Astrocyte (in vitro differentiated cells and primary cell): Measurements from ENCODE around the gene UVSSA.

Experiments used
- EZH2 ChIP-seq: IDR thresholded peaks from 2 replicates; pipeline ENCODE4 v1.6.1; 2012; ENCODE audit warnings: mild to moderate bottlenecking, low read length, inconsistent platforms; ENCODE audit not compliant: insufficient read depth
- TF ChIP-seq, protein P1 (sequence below): IDR thresholded peaks from 2 replicates; pipeline ENCODE4 v1.5.1; 2011; ENCODE audit warnings: low read depth, mild to moderate bottlenecking, inconsistent platforms, low read length, moderate library complexity; ENCODE audit not compliant: insufficient read depth

DNA sequence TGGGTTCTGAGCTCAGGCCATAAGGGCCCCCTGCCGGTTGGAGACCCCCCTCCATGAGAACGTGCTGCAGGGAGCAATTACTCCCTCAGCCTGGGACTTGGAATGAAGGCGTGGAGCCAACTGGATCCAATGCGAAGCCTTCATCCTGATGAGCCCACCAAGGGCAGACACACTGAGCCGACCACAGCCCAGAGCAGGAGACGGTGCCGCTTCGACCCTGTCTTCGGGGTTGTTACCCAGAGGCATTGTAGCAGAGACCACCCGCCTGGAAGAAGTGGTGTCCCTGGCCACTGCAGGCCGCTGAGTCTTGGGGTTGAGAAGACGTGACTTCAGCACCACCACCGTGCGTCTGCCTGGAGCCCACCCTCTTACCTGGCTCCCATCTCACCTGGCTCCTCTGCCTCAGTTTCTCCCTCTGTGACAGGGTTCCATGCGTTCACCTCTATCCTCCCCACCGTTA is 66.2 kb downstream of the UVSSA start:
- TF ChIP-seq, protein P1, sequence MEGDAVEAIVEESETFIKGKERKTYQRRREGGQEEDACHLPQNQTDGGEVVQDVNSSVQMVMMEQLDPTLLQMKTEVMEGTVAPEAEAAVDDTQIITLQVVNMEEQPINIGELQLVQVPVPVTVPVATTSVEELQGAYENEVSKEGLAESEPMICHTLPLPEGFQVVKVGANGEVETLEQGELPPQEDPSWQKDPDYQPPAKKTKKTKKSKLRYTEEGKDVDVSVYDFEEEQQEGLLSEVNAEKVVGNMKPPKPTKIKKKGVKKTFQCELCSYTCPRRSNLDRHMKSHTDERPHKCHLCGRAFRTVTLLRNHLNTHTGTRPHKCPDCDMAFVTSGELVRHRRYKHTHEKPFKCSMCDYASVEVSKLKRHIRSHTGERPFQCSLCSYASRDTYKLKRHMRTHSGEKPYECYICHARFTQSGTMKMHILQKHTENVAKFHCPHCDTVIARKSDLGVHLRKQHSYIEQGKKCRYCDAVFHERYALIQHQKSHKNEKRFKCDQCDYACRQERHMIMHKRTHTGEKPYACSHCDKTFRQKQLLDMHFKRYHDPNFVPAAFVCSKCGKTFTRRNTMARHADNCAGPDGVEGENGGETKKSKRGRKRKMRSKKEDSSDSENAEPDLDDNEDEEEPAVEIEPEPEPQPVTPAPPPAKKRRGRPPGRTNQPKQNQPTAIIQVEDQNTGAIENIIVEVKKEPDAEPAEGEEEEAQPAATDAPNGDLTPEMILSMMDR, result no peak
- TF ChIP-seq EZH2, result no peak
